Calu3 (cell line): ENCODE data around the gene SPTBN2. TPM values are rescaled to one million over a fixed set of nuclear protein-coding genes. Genes with fewer than 3 reads are reported as not detected.

Experiments
- BruUV-seq: library from RNA; stranded (reverse); fragments of 400-500 nt; replicated peaks from 2 replicates; lab custom pipeline; 2021; lab: Mats Ljungman, UMichigan
- CTCF ChIA-PET: fragments of 300-600 bp; sonication (Branson Sonifier 250); formaldehyde crosslinking; loops from one replicate; lab custom pipeline; 2022; ENCODE audit warnings: antibody characterized with exemption; lab: Charles Lee
- DNase-seq: peaks from one replicate; pipeline ENCODE4 v3.0.0; 2022
- H3K27ac Mint-ChIP-seq: one replicate; pipeline ENCODE4 v1.8.0; 2022; ENCODE audit warnings: mixed read lengths; ENCODE audit not compliant: unreplicated experiment
- H3K27me3 Mint-ChIP-seq: one replicate; pipeline ENCODE4 v1.8.0; 2022; ENCODE audit warnings: mixed read lengths; ENCODE audit not compliant: unreplicated experiment
- H3K36me3 Mint-ChIP-seq: one replicate; pipeline ENCODE4 v1.8.0; 2022; ENCODE audit warnings: mild to moderate bottlenecking, moderate library complexity, mixed read lengths; ENCODE audit not compliant: insufficient read depth, unreplicated experiment
- H3K4me1 Mint-ChIP-seq: one replicate; pipeline ENCODE4 v1.8.0; 2022; ENCODE audit warnings: mild to moderate bottlenecking, low read depth, mixed read lengths; ENCODE audit not compliant: unreplicated experiment
- H3K4me3 Mint-ChIP-seq: one replicate; pipeline ENCODE4 v1.8.0; 2022; ENCODE audit warnings: mild to moderate bottlenecking, low read depth, moderate library complexity, mixed read lengths; ENCODE audit not compliant: unreplicated experiment
- H3K9me3 Mint-ChIP-seq: one replicate; pipeline ENCODE4 v1.8.0; 2022; ENCODE audit warnings: low read depth, mixed read lengths; ENCODE audit not compliant: unreplicated experiment
- CTCF ChIP-seq: fragments of 200-600 bp; IDR thresholded peaks from one replicate; pipeline ENCODE4 v1.8.0; 2022; ENCODE audit warnings: antibody characterized with exemption; ENCODE audit not compliant: unreplicated experiment
- intact Hi-C: fragments of 100-400 bp; cut with micrococcal nuclease; formaldehyde crosslinking; loops from one replicate; pipeline ENCODE4 v1.10.0; 2022; ENCODE audit not compliant: unreplicated experiment
- total RNA-seq: library from RNA; stranded (reverse); gene quantifications from 2 replicates; pipeline ENCODE4 v1.2.3, GENCODE V29; 2022

SPTBN2 gene
- total RNA-seq, 1 experiment from 2014 or later = 41.3 TPM

DNA sequence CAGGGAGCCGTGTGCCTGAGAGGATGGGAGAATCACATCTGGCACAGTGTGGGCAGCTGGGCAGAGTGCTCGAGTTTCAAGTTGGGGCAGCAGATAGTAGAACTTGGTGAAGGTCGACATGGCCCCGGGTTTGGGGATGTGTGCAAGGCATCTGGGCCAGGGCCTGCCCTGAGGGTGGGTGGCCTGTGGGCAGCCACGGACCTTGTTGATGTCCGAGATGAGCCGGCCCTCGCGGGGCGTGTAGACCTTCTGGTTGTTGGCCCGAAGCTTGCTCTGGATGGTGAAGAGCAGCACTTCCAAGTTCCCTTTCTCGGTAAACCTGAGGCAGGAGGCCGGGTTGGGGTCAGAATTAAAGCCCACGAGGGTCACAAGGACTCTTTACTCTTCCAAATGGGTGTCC is 20.3 kb downstream of the SPTBN2 start:
- Mint-ChIP-seq H3K4me3 (no peak overlapping the region), H3K4me1 (no peaks in the 10 kb centered on the region), H3K27me3 (no peaks in the 10 kb centered on the region), H3K27ac (no peak overlapping the region), H3K9me3 (no peaks in the 10 kb centered on the region), H3K36me3 (peaks cover 33% of the 10 kb centered on the region)
- CTCF ChIA-PET = no interaction called here
- intact Hi-C loops = no loop called here
- no TSS peak for BruUV-seq
- no peak for TF ChIP-seq CTCF
- no peak for DNase-seq

DNA sequence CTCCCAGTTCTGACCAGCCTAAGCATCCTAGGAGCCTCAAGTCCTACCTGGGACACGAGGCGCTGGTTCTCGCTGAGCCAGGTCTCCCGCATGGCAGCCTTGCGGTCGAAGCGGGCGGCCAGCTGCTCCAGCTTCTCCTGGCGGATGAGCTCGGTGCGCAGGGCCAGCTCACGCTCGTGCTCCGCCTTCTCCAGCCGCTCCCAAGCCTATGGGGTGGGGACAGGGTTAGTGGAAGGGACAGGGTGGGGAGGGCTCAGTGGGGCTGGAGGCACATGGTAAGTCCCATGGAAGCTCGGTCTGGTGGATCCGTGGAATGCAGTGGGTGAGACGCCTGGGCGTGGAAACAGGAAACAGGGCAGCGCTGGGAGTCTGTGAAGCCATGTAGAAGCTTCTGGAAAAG is 20.9 kb downstream of the SPTBN2 start:
- no peaks in the 10 kb centered on the region for H3K4me1 Mint-ChIP-seq
- no peak overlapping the region for H3K27ac Mint-ChIP-seq
- no peaks in the 10 kb centered on the region for H3K27me3 Mint-ChIP-seq
- intact Hi-C loops = no loop called here
- DNase-seq = no peak
- H3K4me3 Mint-ChIP-seq = no peak overlapping the region
- CTCF ChIA-PET = interaction anchor here (0.6 kb wide), 2 partner anchors 13 to 45 kb away, joined by 3 to 4 read pairs; no protein-coding TSS in a partner anchor
- no peaks in the 10 kb centered on the region for H3K9me3 Mint-ChIP-seq
- BruUV-seq = no TSS peak
- H3K36me3 Mint-ChIP-seq = peaks cover 28% of the 10 kb centered on the region
- no peak for TF ChIP-seq CTCF

DNA sequence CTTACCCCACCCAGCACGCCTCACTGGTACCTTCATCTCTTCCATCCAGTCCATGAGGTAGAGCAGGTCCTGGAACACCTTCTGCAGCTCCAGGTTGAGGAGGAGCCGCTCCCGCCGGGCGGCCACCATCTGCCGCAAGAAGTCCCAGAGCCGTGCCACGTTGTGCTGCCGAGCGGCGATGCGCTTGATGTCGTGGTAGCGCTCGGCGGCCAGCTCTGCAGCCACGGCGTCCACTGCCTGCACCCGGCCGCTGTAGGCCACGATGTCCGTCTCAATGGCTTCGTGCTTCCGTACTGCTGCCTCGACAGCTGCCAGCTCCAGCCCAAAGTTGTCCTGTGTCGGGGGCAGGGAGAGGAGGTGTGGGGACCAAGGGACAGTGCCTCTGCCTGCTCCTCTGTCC is 21.5 kb downstream of the SPTBN2 start:
- H3K4me1 Mint-ChIP-seq = no peaks in the 10 kb centered on the region
- CTCF ChIA-PET = interaction anchor here (0.6 kb wide), 2 partner anchors 12 to 46 kb away, joined by 3 to 4 read pairs; no protein-coding TSS in a partner anchor
- TF ChIP-seq CTCF = no peak
- intact Hi-C loops = no loop called here
- no peaks in the 10 kb centered on the region for H3K9me3 Mint-ChIP-seq
- no peaks in the 10 kb centered on the region for H3K27me3 Mint-ChIP-seq
- H3K27ac Mint-ChIP-seq = no peak overlapping the region
- no TSS peak for BruUV-seq
- no peak for DNase-seq
- H3K4me3 Mint-ChIP-seq = no peak overlapping the region
- peaks cover 29% of the 10 kb centered on the region for H3K36me3 Mint-ChIP-seq

DNA sequence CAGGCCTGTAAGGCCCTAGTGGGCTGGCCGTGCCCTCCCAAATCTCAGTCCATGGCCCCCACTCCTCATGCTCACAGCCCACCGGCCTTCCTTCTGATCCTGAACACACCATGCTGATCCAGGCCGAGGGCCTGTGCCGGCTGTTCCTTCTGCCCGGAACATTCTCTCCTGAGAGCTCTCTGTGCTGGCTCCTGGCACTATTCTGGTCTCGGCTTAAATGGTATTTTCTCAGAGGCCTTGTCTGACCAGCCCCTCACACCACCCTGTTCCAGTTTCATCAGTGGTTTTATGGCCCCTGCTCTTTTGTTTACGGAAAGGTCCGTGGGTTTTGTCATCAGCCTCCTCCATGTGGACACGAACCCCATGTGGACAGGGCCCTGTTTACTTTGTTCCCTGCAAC is 22.0 kb downstream of the SPTBN2 start:
- no TSS peak for BruUV-seq
- no peak for TF ChIP-seq CTCF
- Mint-ChIP-seq H3K27me3 (no peaks in the 10 kb centered on the region), H3K4me3 (no peak overlapping the region), H3K9me3 (no peaks in the 10 kb centered on the region), H3K4me1 (no peaks in the 10 kb centered on the region), H3K27ac (no peak overlapping the region), H3K36me3 (peaks cover 34% of the 10 kb centered on the region)
- intact Hi-C loops = no loop called here
- CTCF ChIA-PET = interaction anchor here (0.7 kb wide), 1 partner anchor 19 kb away, joined by 5 read pairs; no protein-coding TSS in a partner anchor
- DNase-seq = no peak
